Esophagus squamous epithelium (tissue), 4 donors: ENCODE results near the gene EIF2A.

Experiments
- POLR2A ChIP-seq, 4 donors: fragments of 450-650 bp; IDR thresholded peaks; one replicate each; pipeline ENCODE4 v1.6.1; 2017; ENCODE audit warnings: antibody characterized with exemption in 4 of 4, mild to moderate bottlenecking in 4 of 4, moderate library complexity in 3 of 4
- TF ChIP-seq, protein P1 (sequence below), 6 experiments: fragments of 450-650 bp in 4 of 6; fragments of 200-600 bp in 2 of 6; sonication (generic) in 2 of 6; IDR thresholded peaks; one replicate each; pipeline ENCODE4 v1.5.1; 2016 to 2019; ENCODE audit warnings: antibody characterized with exemption in 6 of 6, mild to moderate bottlenecking in 4 of 6, moderate library complexity in 4 of 6

DNA sequence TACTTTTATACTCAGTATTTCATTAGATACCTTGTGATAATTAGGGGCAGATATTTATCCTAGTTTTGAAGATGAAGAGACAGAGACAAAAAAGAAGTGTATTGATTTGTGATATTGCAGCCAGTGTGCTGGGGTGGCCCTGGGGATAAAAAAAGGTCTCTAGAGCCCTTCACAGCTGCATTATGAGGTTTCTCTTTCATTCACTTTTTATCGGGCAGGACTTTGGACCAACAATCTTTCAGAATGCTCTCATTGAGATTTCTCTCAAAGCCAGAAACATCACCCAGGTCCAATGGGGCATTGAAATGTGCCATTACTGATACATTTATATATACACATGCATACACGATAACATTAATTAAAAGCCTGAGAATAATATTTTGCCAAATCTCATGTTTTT is 36.0 kb downstream of the EIF2A start:
- TF ChIP-seq, protein P1, sequence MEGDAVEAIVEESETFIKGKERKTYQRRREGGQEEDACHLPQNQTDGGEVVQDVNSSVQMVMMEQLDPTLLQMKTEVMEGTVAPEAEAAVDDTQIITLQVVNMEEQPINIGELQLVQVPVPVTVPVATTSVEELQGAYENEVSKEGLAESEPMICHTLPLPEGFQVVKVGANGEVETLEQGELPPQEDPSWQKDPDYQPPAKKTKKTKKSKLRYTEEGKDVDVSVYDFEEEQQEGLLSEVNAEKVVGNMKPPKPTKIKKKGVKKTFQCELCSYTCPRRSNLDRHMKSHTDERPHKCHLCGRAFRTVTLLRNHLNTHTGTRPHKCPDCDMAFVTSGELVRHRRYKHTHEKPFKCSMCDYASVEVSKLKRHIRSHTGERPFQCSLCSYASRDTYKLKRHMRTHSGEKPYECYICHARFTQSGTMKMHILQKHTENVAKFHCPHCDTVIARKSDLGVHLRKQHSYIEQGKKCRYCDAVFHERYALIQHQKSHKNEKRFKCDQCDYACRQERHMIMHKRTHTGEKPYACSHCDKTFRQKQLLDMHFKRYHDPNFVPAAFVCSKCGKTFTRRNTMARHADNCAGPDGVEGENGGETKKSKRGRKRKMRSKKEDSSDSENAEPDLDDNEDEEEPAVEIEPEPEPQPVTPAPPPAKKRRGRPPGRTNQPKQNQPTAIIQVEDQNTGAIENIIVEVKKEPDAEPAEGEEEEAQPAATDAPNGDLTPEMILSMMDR (IDR thresholded peaks at IDR 0.05) = no peak
- TF ChIP-seq POLR2A (IDR thresholded peaks at IDR 0.05) = no peak
